Putamen (tissue), 1 donor: ENCODE results near the gene RBPJL.
"Not testable (repeated sequence)": the region's sequence is repeated elsewhere in the genome, so short reads cannot be mapped to it uniquely, and the experiment has no call there.

Experiments
- DNase-seq: peaks from one replicate; pipeline ENCODE4 v3.0.0-alpha.2; 2016; ENCODE audit warnings: low spot score

RBPJL gene

DNA sequence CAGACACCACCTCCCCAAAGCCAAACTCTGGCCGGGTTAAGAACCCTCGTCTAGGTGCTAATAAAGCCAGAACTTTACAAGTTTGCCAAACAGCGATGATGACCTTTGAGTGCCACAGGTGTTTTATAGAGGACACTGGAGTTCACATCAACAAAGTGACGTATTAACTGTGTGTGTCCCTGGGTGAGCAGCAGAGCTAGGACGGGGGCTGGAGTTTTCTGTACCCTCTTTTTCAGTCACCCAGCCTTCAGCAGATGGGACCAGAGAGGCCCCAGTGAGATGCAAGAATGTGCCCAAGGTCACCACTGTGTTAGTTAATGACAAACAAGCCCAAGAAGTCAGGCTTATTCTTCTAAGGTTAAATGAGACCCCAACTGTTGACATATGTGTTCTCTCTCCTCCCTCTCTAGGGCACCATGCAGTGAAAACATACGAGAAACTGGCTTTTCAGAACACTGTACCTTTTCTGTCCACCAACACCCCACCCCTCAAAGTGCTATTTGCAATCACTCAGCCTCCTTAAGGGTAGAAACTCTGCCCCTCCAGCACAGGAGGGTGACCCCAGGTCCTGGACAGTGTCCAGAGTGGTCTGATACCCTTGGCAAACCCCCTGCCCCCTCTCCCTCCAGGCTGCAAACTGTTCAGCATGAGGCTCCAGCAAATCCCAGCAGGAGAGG is 36.4 kb downstream of the RBPJL start:
- no peak for DNase-seq

DNA sequence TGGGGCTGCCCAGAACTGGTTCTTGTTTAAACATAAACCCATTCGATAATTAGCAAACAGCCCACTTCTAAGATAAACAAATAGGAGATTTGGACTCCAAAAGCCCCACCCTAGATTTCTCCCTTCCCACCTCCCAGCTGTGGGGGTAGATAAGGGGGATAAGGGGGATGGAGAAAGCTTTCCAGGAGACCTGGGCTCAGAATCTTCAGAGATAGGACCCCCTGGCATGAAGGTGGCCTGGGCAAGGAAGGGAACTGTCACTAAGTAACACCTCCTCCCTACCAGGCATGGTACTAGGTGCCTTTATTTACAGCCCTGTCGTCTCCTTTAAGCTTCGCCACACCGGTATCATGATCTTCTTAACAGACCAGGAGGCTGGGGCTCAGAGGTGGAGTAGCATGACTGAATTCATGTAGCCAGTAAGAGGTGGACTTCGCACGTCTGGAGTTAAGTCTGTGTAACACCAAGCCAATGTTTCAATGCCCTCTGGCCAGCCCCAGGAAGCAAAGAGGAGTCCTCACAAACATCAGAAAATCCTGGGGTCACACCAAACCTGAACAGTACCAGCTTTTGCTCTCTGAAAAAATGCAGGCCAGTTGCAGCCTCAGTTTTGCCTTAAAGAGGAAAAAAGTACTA is 37.0 kb downstream of the RBPJL start:
- no peak for DNase-seq

DNA sequence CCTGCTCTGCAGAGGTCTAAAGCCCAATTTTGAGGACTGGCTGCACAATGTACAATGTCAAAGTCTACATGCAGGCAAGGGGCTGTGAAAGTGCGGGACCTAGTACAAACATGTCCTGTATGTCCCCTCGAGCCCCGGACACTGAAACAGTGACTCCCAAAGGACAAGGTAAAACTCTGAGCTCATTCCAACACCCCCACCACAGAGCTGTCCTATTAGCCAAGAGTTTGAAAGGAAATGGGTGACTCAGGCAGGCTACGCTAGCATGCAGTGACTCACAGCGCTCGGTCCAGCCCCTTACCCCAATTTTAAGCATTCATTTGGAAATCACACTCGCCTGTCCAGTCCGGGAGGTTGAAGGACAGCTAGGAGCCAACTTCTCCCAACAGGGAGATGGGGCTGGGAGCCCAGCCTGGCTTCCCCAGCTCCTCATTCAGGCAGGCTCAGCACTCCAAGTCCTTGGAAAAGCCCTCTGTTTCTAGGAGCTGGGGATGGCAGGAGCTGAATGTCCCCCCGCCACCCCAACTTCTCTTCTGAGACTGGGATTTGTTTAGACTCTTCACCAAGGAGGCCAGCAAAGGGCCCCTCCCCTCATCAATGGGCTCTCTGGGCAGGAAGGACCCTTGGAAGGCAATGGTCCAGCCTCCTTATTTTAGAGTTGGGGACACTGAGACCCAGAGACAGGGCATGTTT is 37.7 kb downstream of the RBPJL start:
- DNase-seq: no peak

DNA sequence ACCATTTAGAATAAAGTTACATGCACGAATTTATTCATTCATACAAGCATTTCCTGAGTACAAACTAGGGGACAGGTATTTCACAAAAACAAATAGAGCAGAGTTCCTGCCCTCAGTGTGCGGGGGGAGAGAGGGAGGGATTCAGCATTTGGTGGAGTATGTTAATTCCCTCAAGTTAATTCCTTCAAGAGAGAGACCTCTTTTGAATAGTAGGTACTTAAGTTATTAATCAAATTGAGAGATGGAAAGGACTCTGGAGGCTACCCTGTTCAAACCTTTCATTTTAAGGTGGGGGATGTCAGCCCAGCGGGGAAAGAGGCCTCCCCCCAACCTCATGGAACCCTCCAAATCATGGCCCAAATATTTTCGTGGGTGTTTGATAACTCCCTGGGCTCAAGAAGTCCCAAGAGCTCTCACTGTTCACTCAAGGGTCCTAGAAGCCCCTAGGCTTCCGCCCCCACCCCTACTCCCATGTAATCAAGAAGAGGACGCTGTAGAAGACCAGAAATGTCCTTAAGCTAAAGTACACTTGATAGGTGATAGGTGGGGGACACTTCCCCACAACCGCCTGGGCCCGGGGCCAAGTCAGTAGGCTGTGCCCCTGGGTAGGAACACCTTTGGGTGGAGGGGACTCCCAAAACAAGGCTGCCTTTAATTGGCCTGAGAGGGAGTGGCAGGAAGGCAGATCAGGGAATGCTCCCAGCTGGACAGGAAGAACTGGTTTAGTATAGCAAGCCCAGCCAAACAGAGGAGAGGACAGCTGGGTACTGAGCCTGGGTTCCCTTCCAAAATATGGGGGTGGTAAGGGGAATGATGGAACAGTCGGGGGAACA is 38.7 kb downstream of the RBPJL start:
- no peak for DNase-seq

DNA sequence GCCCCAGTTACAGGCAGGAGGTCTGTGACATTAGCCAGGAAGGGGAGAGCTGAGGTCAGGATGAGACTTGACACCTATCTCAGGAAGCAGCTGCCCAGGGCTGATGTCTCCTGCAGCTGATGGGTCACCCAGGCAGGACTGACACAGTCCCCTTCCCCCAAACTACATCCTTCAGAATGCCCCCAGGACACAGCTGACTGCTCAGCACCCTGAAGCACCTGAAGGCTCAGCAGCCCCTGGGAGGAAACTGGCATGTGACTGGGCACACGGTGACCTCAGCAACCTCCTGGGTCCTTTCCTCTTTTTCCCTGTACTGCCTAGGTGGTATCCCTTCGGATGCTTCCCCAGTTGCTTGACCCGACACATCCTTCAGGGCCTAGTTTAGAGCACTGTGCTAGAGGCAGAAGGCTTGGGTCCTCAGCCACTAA is 39.7 kb downstream of the RBPJL start:
- no peak for DNase-seq

DNA sequence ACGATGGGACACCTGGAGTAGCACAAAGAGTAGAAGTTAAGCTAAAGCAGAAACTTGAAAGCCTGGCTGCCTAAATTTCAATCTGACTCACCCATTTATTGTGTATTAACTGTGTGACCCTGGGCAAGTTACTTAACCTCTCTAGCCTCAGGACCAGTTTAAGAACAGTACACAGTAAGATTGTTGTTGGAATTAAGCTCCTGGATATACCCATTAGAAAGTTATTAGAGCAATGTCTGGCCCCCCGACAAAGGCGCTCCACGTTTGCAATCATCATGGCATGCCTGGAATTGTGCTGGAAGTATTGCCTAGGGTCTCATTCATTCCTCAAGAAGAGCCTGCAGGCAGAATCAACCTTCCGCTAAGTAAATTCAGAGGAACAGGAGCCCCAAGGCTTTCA is 40.2 kb downstream of the RBPJL start:
- DNase-seq: no peak

DNA sequence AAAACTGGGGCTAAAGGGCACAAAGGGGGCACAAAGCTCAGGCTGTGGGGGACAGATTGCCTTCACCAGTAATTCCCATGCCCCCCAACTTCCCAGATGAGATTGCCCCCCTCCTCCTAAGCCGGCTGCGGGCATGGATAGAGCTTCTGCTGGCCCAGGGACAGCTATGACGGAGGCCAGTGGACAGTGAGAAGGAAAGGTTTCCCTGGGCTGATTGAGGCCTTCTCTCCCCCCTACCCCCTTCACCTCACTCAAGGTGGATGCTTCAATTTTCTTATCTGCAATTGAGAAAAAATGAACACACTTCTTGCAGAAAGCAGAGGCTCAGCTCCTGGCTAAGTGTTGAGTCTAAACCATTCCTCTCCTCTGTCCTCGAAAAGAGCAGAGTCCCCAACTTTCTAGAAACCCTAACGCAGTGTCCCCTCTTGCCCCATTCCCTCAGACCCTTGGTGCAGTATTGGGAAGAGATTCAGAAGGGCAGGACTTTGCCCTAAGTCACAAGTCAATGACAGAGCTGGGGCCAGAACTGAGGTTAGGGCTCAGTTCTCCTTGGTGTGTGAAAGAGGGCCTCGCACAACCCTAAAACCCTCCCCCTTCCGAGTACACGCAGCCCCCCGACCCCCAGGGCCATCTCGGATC is 40.8 kb downstream of the RBPJL start:
- DNase-seq: no peak

DNA sequence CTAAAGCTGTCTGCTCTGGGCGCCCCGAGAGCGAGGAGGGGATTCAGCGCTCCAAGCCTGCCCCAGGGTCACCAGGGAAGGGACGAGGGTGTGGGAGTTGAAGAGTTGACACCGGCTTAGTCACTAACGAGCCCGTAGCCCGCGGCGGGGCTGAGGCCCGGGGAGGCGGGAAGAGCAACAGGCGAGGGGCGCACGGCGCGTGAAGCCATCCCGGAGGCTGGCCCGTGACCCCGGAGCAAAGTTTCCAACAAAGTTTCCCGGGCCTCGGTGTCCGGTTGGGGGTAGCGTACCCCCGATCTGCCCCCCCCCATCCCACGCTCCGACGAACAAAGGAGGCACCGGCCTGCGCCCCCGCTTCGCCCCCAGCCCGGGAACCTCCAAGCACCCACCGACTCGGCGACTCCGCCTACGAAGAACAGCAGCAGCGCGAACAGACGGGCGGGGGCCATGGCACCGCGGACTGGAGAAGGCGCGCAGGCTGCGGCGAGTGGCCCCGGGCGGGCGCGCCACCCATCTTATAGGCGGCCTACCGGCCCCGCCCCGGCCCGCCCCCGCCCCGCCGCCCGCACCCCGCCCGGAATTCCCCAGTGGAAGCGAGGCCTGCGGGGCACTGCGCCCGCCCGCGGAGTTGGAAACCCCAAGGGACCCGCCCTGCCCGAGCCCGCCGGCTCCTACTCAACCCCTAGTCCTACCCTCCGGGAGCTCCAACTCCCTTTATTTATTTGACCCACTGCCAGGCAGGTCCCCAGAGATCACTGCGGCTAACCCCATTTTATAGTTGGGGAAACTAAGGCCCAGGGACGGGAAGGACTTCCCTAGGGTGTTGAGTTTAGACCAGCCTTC is 41.5 kb downstream of the RBPJL start, which contains the start of gene SDC4:
Gene SDC4, minus strand, starts transcription at position 489 of the 843 bp plus-strand sequence. Its CDS starts 40 bp downstream, at position 449.
- DNase-seq: no peak

DNA sequence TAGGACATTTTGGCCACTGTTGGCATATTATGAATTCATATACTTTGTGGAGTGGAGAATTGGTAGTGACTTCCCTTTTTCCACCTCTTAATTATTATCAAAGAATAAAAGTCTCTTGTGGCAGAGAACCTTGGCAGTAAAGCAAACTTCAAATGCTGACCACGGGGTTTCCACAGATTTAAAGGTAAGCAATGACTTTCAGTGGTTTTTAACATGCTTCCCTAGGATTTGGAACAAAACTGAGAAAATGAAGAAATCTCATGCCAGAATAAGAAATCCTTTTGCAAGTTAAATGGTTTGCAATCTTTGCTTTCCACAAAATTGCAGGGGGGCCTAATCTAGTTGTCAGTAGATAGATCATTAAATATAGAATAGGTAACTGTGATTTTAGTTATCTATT is 43.6 kb downstream of the RBPJL start:
- DNase-seq: no peak

DNA sequence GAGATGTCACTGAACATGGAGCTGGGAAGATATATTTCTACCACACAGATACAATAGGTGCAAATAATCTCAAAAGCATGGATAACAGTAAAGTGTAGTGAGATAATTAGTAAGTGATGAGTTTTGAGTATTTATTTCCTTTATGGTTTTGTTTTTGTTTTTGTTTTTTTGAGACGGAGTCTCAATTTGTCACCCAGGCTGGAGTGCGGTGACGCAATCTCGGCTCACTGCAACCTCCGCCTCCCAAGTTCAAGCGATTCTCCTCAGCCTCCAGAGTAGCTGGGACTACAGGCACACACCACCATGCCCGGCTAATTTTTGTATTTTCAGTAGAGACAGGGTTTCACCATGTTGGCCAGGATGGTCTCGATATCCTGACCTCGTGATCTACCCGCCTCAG is 44.2 kb downstream of the RBPJL start:
- DNase-seq: not testable (repeated sequence)

DNA sequence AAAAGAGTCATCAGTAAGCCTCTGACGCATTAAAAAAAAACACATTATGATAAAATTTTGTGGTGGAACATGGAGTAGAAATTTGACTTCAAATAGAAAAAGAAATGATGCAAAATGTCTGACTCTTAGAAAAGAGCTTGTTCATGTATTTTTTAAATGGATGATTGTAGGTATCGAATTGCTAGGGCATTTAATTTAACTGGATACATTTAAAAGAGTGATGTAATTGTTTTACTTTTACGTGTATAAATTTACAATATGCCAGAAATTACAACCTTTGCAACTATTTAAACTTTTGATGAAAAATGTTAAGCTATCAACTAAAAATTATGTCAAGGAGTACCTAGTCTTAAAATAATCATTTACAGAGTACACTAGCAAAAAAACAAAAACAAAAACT is 46.1 kb downstream of the RBPJL start:
- DNase-seq: no peak

DNA sequence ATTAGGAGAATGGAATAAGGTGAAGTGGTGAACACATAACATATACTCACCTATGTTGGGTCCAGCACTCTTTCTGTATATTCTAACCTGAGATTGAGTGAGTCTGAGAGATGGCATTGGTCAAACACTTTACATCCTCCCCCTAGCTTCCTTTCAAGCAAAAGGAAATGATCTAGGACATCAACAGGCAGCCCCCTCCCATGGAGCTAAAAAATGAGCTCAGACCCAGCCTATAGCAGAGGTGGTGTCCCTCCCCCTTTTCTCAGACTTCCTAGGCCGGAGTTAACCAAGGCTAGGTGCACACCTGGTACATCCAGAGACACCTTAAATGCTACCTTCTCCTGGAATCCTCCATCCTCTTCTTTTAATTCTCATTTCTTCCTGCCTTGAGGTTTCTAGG is 47.1 kb downstream of the RBPJL start:
- DNase-seq: no peak

DNA sequence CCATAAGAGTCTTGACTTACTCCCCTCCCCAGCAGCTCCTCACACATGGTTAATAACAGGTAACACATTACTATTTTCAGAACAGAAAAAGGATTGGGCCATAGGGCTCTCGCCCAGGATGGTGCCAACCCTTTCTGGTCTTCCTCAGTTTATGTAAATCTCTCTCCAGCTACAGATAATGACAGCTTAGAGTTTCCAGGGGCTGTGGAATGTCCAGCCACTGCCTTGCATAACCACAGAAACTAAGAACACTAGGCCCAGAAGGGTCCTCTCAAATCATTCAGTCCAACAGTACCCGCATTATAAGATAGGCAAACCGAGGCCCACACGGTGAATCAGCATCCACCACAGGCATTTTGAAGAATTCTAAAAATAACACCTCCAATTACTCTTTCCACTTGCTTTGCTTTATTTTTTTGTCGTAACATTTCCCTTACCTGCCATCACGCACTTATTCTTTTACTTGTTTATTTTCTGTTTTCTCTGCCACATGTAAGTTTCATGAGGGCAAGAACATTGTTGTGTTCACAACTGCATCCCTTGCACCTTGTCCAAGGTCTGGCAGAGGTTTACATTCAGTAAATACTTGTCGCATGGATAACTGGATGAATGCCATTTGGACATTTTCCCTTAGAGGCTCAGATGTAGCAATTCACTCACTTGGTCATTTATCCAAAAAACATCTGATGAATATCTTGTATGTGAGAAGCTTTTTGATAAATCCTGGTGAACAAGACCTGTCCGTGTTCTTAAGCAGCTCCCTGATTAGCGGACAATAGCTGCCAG is 48.0 kb downstream of the RBPJL start:
- DNase-seq: no peak

DNA sequence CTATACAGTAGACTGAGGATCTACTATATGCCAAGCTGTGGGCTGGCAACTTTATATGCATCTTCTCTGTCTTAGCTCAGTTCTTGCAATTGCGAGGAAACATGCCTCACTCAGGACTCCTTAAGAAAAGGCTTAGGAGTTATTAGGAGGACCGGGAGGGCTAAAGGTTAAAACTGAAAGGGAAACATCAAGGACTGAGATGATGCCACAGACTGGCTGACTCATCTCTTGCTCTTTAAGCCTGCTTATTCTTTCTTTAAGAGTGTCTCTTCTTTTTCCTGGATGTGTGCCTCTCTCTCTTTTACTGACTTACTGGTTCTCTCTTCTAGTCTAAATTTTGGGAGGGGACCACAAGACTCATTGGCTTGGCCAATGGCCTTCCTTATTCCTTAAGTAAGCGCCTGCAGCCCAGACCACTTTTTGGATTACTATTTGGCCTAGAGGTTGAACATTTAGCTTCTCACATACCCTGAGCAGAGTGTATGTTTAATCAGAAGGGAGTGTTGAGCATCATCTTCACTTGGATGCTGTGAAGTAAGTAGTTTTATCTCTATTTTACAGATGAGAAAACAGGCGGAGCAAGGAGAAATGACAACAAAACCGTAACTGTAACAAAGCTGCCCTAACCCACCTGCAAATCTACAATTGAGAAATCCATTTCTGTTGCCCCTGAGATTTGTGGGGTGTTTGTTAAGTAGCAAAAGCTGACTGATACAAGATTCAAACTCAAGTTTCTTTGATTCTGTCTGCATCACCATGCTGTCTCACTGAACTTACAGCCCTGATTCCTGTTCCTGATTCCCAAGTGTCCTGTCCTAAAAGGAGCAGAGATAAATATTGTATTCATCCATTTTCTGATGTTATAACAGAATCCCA is 48.8 kb downstream of the RBPJL start:
- DNase-seq: no peak

DNA sequence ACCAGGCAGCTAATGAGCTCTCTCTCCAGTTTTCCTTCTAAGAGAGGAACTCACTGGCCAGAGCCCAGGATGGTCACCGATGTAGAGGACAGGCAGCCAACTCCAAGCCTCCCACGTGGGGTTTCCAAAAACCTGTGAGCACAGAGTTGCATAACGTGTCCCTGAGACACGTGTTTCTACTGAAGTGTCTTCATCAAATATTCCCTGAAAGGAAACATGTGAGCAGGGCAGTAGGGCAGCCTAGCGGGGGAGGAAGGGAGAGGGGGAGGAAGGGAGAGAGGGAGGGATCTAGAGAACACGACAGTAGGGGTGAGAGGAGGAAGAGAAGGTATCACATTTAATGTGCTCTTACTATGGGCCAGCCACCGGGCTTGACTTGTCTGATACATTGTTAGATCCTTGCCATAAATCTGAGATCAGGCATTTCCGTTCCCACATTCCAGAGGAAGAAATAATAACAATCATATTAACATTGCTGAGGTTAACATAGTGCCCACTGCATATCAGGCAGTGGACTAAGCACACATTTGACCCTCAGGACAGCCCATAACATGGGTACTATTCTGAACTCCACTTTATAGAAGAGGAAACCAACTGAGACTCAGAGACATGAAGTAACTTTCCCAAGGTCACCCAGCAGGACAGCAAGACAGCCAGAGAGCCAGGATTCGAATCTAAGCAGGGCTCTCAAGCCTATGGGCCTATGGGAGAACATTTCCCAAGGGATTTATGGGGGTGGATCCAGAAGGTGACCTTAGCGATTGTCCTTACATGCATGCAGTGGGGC is 51.8 kb downstream of the RBPJL start:
- DNase-seq: peak; percentile 48

DNA sequence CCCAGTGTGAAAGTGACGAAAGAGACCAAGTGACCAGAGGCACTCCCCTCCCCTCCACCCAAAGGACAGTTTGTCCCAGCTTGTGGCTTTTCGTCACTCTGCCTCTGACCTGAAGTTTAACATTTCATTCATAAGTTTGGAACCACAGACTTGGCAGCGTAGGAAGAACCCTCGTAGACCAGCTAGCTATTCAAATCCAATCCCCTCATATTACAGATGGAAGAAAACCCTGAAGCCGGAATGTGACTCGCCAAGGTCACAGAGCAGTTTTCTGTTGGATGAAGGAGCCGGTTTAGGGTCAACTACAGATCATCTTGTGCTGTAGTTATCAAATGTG is 52.4 kb downstream of the RBPJL start:
- DNase-seq: no peak

DNA sequence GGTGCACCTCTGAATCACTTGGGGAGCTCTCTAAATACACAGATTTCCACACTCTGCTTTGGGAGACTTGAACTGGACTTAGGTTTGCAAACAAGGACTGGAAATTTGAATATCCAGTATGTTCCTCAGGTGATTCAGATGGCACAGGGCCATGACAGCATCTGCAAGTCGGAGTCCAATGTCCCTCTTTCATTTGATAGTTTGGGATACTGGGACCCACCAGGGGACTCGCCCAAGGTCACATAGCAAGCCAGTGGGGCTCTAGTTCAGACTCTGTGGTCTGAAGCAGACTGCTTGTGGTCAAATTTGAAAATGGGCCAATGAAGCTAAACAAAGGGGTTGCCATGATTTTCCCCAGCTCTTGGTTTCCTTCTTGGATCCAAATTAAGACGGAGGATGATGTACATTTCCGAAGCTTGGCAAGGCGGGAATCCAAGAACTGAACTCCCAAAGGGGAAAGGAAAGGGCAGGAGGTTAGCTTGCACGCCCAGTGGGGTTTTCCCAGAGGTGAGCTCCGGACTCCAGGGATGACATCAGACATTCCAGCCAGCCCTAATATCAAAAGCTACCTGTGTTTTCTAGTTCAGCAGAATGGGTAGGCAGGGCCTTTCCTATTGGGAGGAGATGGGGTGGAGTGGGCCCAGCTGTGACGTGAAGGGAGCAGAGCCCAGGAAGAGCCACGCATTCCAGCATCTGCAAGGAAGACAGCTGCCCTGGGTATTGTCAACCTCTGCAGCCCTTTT is 52.9 kb downstream of the RBPJL start:
- no peak for DNase-seq

DNA sequence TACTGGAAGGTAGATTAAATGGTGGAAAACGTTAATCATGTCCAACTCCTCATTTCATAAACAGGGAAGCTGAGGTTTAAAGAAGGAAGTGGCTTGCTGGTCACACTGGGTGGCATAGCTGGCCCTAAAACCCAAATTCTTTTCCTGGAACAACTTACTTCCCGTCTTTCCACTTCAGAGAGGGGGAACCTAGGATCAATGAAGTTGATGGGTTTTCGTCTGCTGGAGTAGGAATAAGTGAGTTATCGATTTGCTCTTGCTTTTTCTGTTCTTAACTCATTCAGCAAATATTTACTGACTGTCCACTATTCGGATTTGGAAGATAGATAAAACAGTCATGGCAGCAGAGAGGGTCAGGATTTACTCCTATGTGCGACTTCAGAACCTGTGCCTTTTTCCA is 55.2 kb downstream of the RBPJL start:
- no peak for DNase-seq
